GM12874 (cell line): ENCODE data around the gene CSMD2.

Experiments
- CTCF ChIP-seq: IDR thresholded peaks from 2 replicates; pipeline ENCODE4 v1.5.1; 2011; ENCODE audit warnings: low read depth, mild to moderate bottlenecking, control low read depth, low read length, moderate library complexity; ENCODE audit not compliant: insufficient read depth

The CSMD2 gene

DNA sequence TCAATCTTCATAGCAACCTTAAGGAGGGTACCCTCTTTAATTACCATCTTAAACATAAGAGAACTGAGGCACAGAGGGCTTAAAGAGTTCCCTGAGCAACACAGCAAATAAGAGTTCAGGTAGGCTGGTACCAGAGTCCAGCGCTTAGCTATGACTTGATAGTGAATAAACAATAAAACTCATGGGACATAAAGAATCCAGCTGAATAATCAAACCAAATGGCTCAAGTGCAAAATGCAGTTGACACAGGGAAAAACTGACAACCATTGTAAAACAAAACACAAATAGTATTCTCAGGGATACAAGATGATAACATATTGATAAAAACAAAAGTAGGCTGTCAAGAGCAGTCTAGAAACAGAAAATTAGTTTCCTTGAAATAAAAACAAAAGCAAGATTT, 478.0 kb downstream of the CSMD2 start:
- TF ChIP-seq CTCF = no peak

- TF ChIP-seq CTCF = no peak
These were observed 478.5 kb downstream of the CSMD2 start for GRCh38 chr1:33686551-33686950.

DNA sequence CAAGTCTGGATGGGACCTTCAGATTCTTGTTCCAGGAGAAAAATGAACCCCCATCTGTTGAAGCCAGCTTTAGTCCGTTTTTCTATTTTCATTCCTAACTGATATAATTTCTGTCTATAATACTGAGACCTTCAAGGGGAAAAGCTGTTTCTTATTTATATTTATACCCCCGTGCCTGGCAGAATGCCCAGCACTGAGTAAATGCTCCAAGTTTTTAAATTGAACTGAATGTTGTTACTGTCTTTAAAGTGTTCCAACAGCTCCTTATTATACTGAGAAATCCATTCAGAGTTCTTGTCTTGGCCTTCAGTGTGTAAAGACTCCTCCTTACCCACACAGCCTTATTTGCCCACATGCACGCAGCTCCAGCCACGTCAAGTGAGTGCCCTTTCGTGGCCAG, 479.8 kb downstream of the CSMD2 start:
- TF ChIP-seq CTCF = no peak

GRCh38 chr1:33684396-33685179, 480.4 kb downstream of the CSMD2 start:
- no peak for TF ChIP-seq CTCF

- TF ChIP-seq CTCF = no peak
These were observed 481.1 kb downstream of the CSMD2 start for GRCh38 chr1:33683913-33684312.

DNA sequence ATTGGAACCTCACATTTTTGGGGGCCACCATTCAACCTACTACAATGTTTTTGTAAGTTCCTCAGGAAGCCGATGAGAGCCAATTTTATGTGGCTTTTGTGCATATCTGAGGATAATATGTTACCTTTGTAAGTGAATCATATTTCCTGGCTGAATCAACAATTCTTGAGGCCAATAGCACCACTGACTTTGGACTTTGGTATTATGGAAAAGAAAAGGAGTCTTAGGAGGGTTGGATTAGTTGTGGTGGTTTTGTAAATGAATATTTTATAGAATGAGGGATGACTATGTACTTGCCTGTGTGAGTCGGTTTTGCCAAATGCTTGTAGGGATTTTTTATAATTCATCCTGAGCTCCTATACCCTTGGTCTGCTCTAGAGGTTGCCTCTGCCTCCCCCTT, 482.7 kb downstream of the CSMD2 start:
- TF ChIP-seq CTCF = no peak

DNA sequence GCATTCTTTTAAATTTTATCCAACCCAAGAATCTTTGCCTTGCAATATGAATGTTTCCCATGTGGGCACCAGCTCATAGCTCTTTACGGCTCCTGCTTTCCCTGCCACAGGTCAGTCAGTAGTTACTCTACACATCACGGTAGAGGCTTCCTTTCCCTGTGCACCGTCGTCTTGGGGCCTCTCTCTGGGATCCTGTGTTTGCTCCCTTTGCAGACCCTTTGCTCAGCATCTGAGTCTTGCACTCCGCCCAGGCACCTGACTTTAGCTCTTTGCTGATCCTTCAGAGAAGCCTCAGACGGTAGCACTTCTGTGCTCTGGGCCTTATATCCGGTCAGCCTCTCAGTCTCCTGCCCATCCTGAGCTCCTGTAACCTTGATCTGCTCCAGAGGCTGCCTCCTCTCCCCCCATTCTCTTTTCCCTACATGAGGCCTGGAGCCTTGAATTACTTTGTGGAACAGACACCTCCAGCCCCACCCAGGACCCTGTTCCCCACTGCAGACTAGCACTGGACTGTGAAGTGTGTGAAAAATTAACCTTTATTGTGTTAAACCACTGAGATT, 484.7 kb downstream of the CSMD2 start:
- no peak for TF ChIP-seq CTCF
